Activated B cell treated with CpG ODN at 0.5 μM for 24 hours (primary cell): ENCODE data around the gene SMAD3. TPM values are rescaled to one million over a fixed set of nuclear protein-coding genes. Genes with fewer than 3 reads are reported as not detected.

Experiments
- ATAC-seq: fragments of 200-7000 bp; cut with Tn5 transposase; one replicate; pipeline ENCODE4 v1.10.0; 2021; ENCODE audit warnings: low read depth, mild to moderate bottlenecking, moderate library complexity
- CTCF ChIA-PET: fragments of 350-600 bp; sonication (Branson Sonifier 250); formaldehyde crosslinking; loops from one replicate; lab custom pipeline; 2021; ENCODE audit warnings: antibody characterized with exemption; lab: Charles Lee
- POLR2A ChIA-PET: fragments of 350-600 bp; sonication (Branson Sonifier 250); formaldehyde crosslinking; loops from one replicate; lab custom pipeline; 2021; ENCODE audit warnings: antibody characterized with exemption; lab: Charles Lee
- DNase-seq: peaks from one replicate; pipeline ENCODE4 v3.0.0; 2022
- H3K27ac Mint-ChIP-seq: one replicate; pipeline ENCODE4 v1.8.0; 2020; ENCODE audit warnings: mixed read lengths
- H3K27me3 Mint-ChIP-seq: one replicate; pipeline ENCODE4 v1.8.0; 2021; ENCODE audit warnings: mixed read lengths
- H3K36me3 Mint-ChIP-seq: one replicate; pipeline ENCODE4 v1.8.0; 2021; ENCODE audit warnings: low read depth, mixed read lengths
- H3K4me1 Mint-ChIP-seq: one replicate; pipeline ENCODE4 v1.8.0; 2021; ENCODE audit warnings: mixed read lengths
- H3K4me3 Mint-ChIP-seq: one replicate; pipeline ENCODE4 v1.8.0; 2020; ENCODE audit warnings: mild to moderate bottlenecking, mixed read lengths
- H3K9me3 Mint-ChIP-seq: one replicate; pipeline ENCODE4 v1.8.0; 2020; ENCODE audit warnings: mixed read lengths
- intact Hi-C: fragments of 100-400 bp; cut with micrococcal nuclease; formaldehyde crosslinking; loops from one replicate; pipeline ENCODE4 v1.15.1; 2024
- total RNA-seq: library from RNA; stranded (reverse); gene quantifications from 2 replicates; pipeline ENCODE4 v1.2.3, GENCODE V29; 2022
- TF ChIP-seq, protein P1 (sequence below): fragments of 200-600 bp; IDR thresholded peaks from one replicate; pipeline ENCODE4 v1.8.0; 2022; ENCODE audit warnings: antibody characterized with exemption, mild to moderate bottlenecking

The SMAD3 gene
- total RNA-seq, 1 donor from 2014 or later = 118 TPM

DNA sequence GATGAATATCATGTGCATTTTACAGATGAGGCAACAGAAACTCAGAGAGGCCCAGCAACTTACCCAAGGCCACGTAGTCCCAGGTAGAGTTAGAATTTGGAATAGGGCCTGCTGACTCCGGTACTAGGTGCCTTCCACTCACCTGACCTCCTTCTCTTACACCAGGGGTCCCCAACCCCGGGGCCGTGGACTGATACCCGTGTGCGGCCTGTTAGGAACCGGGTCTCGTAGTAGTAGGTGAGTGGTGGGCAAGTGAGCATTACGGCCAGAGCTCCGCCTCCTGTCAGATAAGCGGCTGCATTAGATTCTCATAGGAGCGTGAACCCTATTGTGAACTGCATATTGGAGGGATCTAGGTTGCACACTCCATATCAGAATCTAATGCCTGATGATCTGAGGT is 64.8 kb downstream of the SMAD3 start:
- ChIA-PET CTCF (no interaction called here), POLR2A (interaction anchor here (0.6 to 4.2 kb wide), 2 partner anchors 8 to 46 kb away, joined by 3 to 24 read pairs; no protein-coding TSS in a partner anchor)
- H3K4me1 Mint-ChIP-seq = peaks cover 92% of the 10 kb centered on the region
- TF ChIP-seq, protein P1, sequence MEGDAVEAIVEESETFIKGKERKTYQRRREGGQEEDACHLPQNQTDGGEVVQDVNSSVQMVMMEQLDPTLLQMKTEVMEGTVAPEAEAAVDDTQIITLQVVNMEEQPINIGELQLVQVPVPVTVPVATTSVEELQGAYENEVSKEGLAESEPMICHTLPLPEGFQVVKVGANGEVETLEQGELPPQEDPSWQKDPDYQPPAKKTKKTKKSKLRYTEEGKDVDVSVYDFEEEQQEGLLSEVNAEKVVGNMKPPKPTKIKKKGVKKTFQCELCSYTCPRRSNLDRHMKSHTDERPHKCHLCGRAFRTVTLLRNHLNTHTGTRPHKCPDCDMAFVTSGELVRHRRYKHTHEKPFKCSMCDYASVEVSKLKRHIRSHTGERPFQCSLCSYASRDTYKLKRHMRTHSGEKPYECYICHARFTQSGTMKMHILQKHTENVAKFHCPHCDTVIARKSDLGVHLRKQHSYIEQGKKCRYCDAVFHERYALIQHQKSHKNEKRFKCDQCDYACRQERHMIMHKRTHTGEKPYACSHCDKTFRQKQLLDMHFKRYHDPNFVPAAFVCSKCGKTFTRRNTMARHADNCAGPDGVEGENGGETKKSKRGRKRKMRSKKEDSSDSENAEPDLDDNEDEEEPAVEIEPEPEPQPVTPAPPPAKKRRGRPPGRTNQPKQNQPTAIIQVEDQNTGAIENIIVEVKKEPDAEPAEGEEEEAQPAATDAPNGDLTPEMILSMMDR = no peak
- no peaks in the 10 kb centered on the region for H3K9me3 Mint-ChIP-seq
- peaks cover 56% of the 10 kb centered on the region for H3K36me3 Mint-ChIP-seq
- H3K4me3 Mint-ChIP-seq = no peak overlapping the region
- DNase-seq = no peak
- no peaks in the 10 kb centered on the region for H3K27me3 Mint-ChIP-seq
- intact Hi-C loops = no loop called here
- no peak for ATAC-seq
- peak overlapping the region; percentile 21 for H3K27ac Mint-ChIP-seq

- Mint-ChIP-seq H3K4me3 (no peak overlapping the region), H3K27ac (peak overlapping the region; percentile 21), H3K36me3 (peaks cover 49% of the 10 kb centered on the region), H3K4me1 (peaks cover 92% of the 10 kb centered on the region), H3K9me3 (no peaks in the 10 kb centered on the region), H3K27me3 (no peaks in the 10 kb centered on the region)
- ChIA-PET POLR2A (interaction anchor here (0.6 to 4.2 kb wide), 2 partner anchors 9 to 47 kb away, joined by 3 to 24 read pairs; no protein-coding TSS in a partner anchor), CTCF (no interaction called here)
- DNase-seq (no peak), ATAC-seq (no peak)
- TF ChIP-seq, protein P1 = no peak
- intact Hi-C loops = no loop called here
Measured at GRCh38 chr15:67130673-67131601, 65.5 kb downstream of the SMAD3 start.

DNA sequence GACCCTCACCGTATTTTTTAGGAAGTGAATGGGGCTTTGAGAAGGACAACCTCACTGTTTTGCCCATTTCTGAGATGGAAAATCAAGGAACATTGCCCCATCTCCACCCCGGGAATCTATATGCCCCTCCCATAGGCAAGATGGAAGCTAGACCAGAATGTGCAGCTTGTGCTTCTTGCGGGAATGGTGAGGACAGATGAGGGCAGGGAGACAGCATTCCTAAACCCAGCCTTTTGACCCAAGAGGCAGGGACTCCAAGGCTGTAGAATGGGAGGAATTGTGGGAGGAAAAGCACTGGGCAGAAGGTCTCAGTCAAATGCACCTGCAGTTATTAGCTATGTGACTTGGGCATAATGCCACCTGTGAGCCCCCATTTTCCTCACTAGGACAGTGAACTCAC is 66.9 kb downstream of the SMAD3 start:
- ATAC-seq = no peak

DNA sequence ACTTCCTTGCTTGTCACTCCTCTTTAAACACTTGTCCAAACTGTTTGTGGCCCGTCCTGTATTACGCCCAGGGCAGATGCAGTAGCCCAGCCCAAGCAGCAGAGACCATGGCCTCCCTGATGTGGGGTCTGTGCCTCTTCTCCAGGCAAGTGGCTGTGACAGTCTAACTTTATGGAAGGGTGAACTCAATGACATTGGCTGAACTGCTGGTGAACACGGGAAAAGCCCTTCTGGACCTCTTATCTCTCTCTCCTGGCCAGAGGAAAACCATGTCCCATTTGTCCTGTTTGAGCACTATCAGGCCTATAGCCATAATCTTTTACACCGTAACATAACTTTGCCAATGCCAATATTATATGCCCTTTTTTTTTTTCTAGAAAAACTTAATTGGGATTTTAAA is 67.6 kb downstream of the SMAD3 start:
- TF ChIP-seq, protein P1 = no peak
- H3K4me3 Mint-ChIP-seq = no peak overlapping the region

More for the DNA sequence above, 66.9 kb downstream of the SMAD3 start:
- Mint-ChIP-seq H3K9me3 (no peaks in the 10 kb centered on the region), H3K27ac (peak overlapping the region; percentile 21), H3K4me1 (peaks cover 91% of the 10 kb centered on the region), H3K4me3 (no peak overlapping the region), H3K36me3 (peaks cover 44% of the 10 kb centered on the region), H3K27me3 (no peaks in the 10 kb centered on the region)
- ChIA-PET CTCF (interaction anchor here (0.9 kb wide), 1 partner anchor 11 kb away, joined by 3 read pairs; no protein-coding TSS in a partner anchor), POLR2A (interaction anchor here (4.2 kb wide), 1 partner anchor 10 kb away, joined by 24 read pairs; no protein-coding TSS in a partner anchor)
- no peak for DNase-seq
- TF ChIP-seq, protein P1 = no peak
- intact Hi-C loops = no loop called here

DNA sequence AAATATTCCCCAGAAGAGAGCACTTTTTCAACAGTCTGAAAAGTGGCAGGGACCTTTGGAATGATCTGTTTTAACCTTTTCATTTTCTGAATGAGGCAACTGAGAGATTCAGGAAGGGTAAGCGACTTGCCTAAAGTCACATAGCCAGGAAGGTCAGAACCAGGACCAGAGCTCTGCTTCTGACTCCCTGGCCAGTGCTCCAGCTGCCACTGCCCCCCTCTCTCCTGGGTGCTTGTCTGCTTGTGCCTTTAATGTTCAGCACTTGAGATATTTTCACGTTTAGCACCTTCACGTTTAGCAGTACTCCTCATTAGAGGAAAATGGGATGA is 68.3 kb downstream of the SMAD3 start:
- DNase-seq = no peak
- no peak for ATAC-seq
- POLR2A ChIA-PET = interaction anchor here (1.0 to 2.2 kb wide), 9 partner anchors 12 to 57 kb away, joined by 3 to 24 read pairs (median 7); no protein-coding TSS in a partner anchor
- CTCF ChIA-PET = no interaction called here
- H3K27me3 Mint-ChIP-seq = no peaks in the 10 kb centered on the region
- TF ChIP-seq, protein P1 = no peak
- H3K4me1 Mint-ChIP-seq = peaks cover 92% of the 10 kb centered on the region
- H3K36me3 Mint-ChIP-seq = peaks cover 38% of the 10 kb centered on the region
- no peaks in the 10 kb centered on the region for H3K9me3 Mint-ChIP-seq
- peak overlapping the region; percentile 94 for H3K27ac Mint-ChIP-seq
- H3K4me3 Mint-ChIP-seq = peak overlapping the region; percentile 78
- intact Hi-C loops = loop anchor here (1.0 kb wide), 4 partner anchors 12 to 48 kb away; no protein-coding TSS in a partner anchor

More for the DNA sequence above, 67.6 kb downstream of the SMAD3 start:
- ChIA-PET POLR2A (interaction anchor here (1.0 to 4.2 kb wide), 2 partner anchors 11 to 13 kb away, joined by 3 to 24 read pairs; no protein-coding TSS in a partner anchor), CTCF (interaction anchor here (0.9 kb wide), 1 partner anchor 12 kb away, joined by 3 read pairs; no protein-coding TSS in a partner anchor)
- Mint-ChIP-seq H3K27ac (peak overlapping the region; percentile 21), H3K4me1 (peaks cover 91% of the 10 kb centered on the region), H3K9me3 (no peaks in the 10 kb centered on the region), H3K36me3 (peaks cover 38% of the 10 kb centered on the region), H3K27me3 (no peaks in the 10 kb centered on the region)
- DNase-seq (no peak), ATAC-seq (no peak)
- intact Hi-C loops = no loop called here
